Measurements from ENCODE around the gene TMEM130.
"Not testable (repeated sequence)": the region's sequence is repeated elsewhere in the genome, so short reads cannot be mapped to it uniquely, and the experiment has no call there.

DNA sequence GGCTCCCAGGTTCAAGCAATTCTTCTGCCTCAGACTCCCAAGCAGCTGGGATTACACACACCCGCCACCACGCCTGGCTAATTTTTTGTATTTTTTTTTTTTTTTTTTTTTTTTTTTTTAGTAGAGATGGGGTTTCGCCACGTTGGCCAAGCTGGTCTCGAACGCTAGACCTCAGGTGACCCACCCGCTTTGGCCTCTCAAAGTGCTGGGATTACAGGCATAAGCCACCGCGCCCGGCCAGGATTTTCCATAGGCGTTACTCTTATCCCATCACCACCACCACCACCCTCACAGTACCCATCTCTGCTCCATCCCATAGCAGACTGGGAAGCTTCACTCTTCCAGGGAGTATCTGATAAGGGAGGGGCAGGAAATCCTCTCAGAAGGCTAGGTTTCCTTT, 3.8 kb upstream of the TMEM130 start:
- not testable (repeated sequence) for TF ChIP-seq CTCF (conservative IDR thresholded peaks at IDR 0.05); EZH2 (IDR thresholded peaks at IDR 0.05; ENCODE audit: low read depth)
